ENCODE data around the gene WLS.
"Not testable (repeated sequence)": the region's sequence is repeated elsewhere in the genome, so short reads cannot be mapped to it uniquely, and the experiment has no call there.

WLS gene

DNA sequence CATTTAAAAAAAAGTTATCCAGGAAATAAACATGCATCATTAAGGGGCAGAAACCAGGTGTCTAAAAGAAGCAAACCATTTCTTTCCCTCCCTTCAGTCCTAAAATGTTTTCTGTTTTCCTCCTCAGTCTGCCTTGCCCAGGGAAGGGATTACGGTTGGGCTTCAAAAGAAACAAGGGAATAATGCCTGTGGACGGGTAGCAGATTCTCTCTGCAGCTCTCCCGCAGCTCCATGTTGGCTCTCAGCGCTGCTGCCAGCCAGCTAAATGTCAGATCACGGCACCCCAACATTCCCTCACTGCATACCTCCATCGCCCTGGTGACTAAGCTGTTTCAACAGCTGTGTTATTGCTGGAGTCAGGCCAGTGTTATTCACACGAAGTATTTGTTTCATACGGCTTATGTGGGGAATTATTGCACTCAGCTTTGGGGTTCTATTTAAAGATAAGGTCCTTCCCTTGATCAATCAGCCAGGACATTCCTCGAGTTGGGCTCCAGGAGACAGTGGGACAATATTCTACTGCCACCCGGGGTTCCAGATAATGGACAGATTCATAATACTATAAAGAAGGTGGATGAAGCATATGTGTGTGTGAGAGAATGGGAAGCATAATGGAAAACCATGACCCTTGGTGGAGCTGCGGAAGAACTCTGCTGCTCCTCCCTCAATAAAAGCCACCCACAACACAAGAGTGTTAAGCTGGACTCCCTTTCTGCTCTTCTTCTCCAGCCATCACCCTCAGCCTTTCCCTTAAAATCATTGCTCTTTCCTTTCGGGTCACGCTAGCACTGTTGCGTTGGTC lies 58.2 kb downstream of the WLS start:
- Histone ChIP-seq H3K9me3 (ENCODE audit: control insufficient read depth in 1 of 2, low read length in 2 of 2) (no peaks in the 10 kb centered on the region), H3K4me3 (ENCODE audit: low read depth in 1 of 2, low read length in 2 of 2) (peak overlapping the region; percentile 12 to 47), H3K27ac (ENCODE audit: low read length) (peak overlapping the region; percentile 88), H3K4me1 (ENCODE audit: control insufficient read depth in 1 of 2, insufficient read depth in 2 of 2, low read length in 2 of 2) (peaks cover 31 to 47% of the 10 kb centered on the region in 2 donors), H3K36me3 (ENCODE audit: control insufficient read depth in 1 of 2, insufficient read depth in 2 of 2, low read length in 2 of 2) (no peaks in the 10 kb centered on the region), H3K27me3 (ENCODE audit: low read depth, low read length) (no peaks in the 10 kb centered on the region)

DNA sequence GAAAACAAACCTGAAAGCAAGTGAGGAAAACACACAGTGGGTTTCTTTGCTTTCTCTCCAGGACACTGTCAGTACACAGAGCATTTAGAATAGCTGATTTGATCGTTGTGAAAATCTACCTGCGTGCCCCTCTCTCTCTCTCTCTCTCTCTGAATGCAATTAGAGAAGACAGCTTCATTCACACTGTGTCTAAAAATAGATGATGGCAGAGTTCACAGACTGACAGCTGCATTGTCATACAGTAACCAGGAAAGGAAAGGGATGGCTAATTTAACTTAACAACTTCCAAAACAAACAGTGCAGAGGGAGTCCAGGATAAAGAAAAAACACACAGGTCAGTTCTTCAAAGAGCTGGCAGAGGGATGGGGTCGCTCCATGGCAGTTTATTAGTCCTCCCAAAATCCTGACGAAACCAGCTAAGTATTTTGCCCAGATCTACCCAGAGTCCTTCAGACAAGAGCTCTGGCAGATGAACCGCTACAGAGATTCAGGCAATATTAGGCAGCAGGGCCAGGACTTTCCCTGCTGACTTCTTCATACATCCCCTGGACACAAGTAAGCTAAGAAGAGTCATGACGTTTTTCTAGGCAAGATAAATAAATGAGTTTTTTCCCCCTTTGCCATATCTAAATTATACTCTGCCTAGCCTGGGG lies 58.9 kb downstream of the WLS start:
- peak overlapping the region; percentile 88 for H3K27ac ChIP-seq (ENCODE audit: low read length)
- H3K27me3 ChIP-seq (ENCODE audit: low read depth, low read length), result no peaks in the 10 kb centered on the region
- H3K4me1 ChIP-seq (ENCODE audit: control insufficient read depth in 1 of 2, insufficient read depth in 2 of 2, low read length in 2 of 2), result peaks cover 31 to 49% of the 10 kb centered on the region in 2 donors
- peak overlapping the region; percentile 12 to 47 for H3K4me3 ChIP-seq (ENCODE audit: low read depth in 1 of 2, low read length in 2 of 2)
- no peaks in the 10 kb centered on the region for H3K36me3 ChIP-seq (ENCODE audit: control insufficient read depth in 1 of 2, insufficient read depth in 2 of 2, low read length in 2 of 2)
- H3K9me3 ChIP-seq (ENCODE audit: control insufficient read depth in 1 of 2, low read length in 2 of 2), result no peaks in the 10 kb centered on the region

DNA sequence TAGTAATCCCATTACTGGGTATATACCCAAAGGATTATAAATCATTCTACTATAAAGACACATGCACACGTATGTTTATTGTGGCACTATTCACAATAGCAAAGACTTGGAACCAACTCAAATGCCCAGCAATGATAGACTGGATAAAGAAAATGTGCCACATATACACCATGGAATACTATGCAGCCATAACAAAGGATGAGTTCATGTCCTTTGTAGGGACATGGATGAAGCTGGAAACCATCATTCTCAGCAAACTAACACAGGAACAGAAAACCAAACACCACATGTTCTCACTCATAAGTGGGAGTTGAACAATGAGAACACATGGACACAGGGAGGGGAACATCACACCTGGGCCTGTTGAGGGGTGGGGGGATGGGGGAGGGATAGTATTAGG lies 60.5 kb downstream of the WLS start:
- H3K36me3 ChIP-seq (ENCODE audit: control insufficient read depth in 1 of 2, insufficient read depth in 2 of 2, low read length in 2 of 2); H3K9me3 ChIP-seq (ENCODE audit: control insufficient read depth in 1 of 2, low read length in 2 of 2); H3K27ac ChIP-seq (ENCODE audit: low read length); H3K4me3 ChIP-seq (ENCODE audit: low read depth in 1 of 2, low read length in 2 of 2); H3K27me3 ChIP-seq (ENCODE audit: low read depth, low read length): not testable (repeated sequence)
- H3K4me1 ChIP-seq (ENCODE audit: control insufficient read depth in 1 of 2, insufficient read depth in 2 of 2, low read length in 2 of 2), result peaks cover 20 to 45% of the 10 kb centered on the region in 2 donors

DNA sequence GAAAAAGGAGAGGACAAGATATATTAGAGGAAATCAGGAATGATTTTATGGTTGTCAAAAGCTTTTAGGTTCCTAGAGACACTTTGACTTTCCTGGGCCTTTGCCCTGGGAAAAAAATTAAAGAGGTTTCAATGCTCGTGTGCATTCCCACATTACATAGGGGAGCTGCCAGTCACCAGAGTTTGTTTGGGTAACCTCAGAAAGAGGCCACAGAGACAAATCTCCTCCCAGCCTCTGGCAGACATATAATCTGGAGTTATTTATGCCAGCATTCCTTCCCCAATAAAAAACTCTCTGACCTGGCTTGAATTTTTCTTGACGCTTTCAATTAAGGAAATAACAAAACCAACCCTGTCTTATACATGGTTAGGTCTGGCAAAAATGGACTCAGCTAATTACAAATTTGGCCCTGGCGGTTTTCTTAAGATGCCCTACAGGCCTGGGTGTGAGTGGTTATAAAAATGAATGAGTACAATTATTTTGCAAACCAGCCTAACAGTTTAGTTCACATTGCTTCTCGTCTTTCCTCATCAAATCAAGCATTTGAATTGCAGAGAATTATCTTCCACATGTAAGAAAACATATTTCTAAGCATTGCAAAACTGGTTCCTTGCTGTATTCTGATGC lies 63.7 kb downstream of the WLS start:
- Histone ChIP-seq H3K9me3 (ENCODE audit: control insufficient read depth in 1 of 2, low read length in 2 of 2) (no peaks in the 10 kb centered on the region), H3K36me3 (ENCODE audit: control insufficient read depth in 1 of 2, insufficient read depth in 2 of 2, low read length in 2 of 2) (peaks cover 0 to 4% of the 10 kb centered on the region in 2 donors), H3K4me3 (ENCODE audit: low read depth in 1 of 2, low read length in 2 of 2) (no peak overlapping the region), H3K27ac (ENCODE audit: low read length) (no peak overlapping the region), H3K4me1 (ENCODE audit: control insufficient read depth in 1 of 2, insufficient read depth in 2 of 2, low read length in 2 of 2) (peaks cover 0 to 30% of the 10 kb centered on the region in 2 donors), H3K27me3 (ENCODE audit: low read depth, low read length) (no peaks in the 10 kb centered on the region)

DNA sequence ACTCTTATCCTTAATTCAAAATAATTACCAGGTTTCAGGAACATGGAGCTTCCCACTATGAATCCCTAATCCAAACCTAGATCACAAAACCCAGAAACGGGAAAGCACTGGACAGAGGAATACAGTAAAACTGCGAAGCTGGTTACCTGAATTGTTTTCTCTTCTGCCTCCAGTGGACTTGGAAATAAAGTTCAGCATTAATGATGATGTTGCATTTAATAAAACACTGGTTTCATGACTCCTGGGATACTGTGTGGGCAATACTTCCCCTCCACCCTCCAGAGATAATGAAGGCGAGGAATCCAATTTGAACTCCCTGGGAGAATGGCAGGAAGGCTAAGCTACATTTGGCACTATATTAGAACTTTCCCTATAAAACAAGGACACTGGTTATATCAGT lies 65.1 kb downstream of the WLS start:
- Histone ChIP-seq H3K27ac (ENCODE audit: low read length) (no peak overlapping the region), H3K27me3 (ENCODE audit: low read depth, low read length) (no peaks in the 10 kb centered on the region), H3K4me3 (ENCODE audit: low read depth in 1 of 2, low read length in 2 of 2) (no peak overlapping the region), H3K9me3 (ENCODE audit: control insufficient read depth in 1 of 2, low read length in 2 of 2) (no peaks in the 10 kb centered on the region), H3K36me3 (ENCODE audit: control insufficient read depth in 1 of 2, insufficient read depth in 2 of 2, low read length in 2 of 2) (peaks cover 4 to 8% of the 10 kb centered on the region in 2 donors), H3K4me1 (ENCODE audit: control insufficient read depth in 1 of 2, insufficient read depth in 2 of 2, low read length in 2 of 2) (peaks cover 0 to 22% of the 10 kb centered on the region in 2 donors)

DNA sequence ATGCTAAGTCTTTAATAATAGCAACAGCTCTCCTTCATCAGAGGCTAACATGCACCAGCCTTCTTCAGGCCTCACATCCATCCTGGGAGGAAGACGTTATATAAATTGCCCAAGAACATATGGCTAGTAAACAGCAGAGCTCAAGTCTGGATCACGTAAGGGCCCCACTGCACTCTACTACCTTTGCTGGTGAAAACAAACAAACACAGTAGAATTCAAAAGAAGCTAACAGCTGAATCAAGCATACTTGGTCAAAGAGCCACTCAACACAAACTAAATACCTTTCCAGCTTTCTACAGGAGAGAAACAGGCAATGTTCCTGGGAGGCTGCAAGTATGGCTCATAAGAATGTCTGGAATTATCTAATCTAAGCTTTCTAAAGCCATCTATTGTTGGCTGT lies 66.0 kb downstream of the WLS start:
- H3K27ac ChIP-seq (ENCODE audit: low read length), result no peak overlapping the region
- no peaks in the 10 kb centered on the region for H3K9me3 ChIP-seq (ENCODE audit: control insufficient read depth in 1 of 2, low read length in 2 of 2)
- no peaks in the 10 kb centered on the region for H3K27me3 ChIP-seq (ENCODE audit: low read depth, low read length)
- no peak overlapping the region for H3K4me3 ChIP-seq (ENCODE audit: low read depth in 1 of 2, low read length in 2 of 2)
- H3K4me1 ChIP-seq (ENCODE audit: control insufficient read depth in 1 of 2, insufficient read depth in 2 of 2, low read length in 2 of 2), result peaks cover 0 to 22% of the 10 kb centered on the region in 2 donors
- peaks cover 4 to 10% of the 10 kb centered on the region in 2 donors for H3K36me3 ChIP-seq (ENCODE audit: control insufficient read depth in 1 of 2, insufficient read depth in 2 of 2, low read length in 2 of 2)

DNA sequence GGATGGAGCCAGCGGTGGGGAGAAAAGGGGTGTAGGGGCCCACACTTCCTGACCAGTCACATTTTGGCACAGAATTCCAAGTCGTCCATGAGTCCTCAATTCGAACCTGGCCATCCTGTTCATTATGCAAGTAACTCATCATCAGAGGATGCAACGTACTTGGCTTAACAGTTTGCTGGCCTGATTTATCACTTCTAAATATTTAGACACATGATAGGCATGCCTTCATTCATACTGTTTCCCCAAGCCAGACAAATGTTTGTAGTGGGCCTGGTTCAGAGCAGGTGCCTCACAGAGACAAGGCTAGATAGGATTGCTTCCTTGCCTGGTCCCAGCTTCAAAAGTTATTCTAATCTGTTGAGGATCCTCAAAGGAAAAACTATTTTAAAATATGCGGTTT lies 66.7 kb downstream of the WLS start:
- Histone ChIP-seq H3K9me3 (ENCODE audit: control insufficient read depth in 1 of 2, low read length in 2 of 2) (no peaks in the 10 kb centered on the region), H3K4me3 (ENCODE audit: low read depth in 1 of 2, low read length in 2 of 2) (no peak overlapping the region), H3K36me3 (ENCODE audit: control insufficient read depth in 1 of 2, insufficient read depth in 2 of 2, low read length in 2 of 2) (peaks cover 4 to 10% of the 10 kb centered on the region in 2 donors), H3K27me3 (ENCODE audit: low read depth, low read length) (no peaks in the 10 kb centered on the region), H3K4me1 (ENCODE audit: control insufficient read depth in 1 of 2, insufficient read depth in 2 of 2, low read length in 2 of 2) (peaks cover 0 to 22% of the 10 kb centered on the region in 2 donors), H3K27ac (ENCODE audit: low read length) (no peak overlapping the region)

DNA sequence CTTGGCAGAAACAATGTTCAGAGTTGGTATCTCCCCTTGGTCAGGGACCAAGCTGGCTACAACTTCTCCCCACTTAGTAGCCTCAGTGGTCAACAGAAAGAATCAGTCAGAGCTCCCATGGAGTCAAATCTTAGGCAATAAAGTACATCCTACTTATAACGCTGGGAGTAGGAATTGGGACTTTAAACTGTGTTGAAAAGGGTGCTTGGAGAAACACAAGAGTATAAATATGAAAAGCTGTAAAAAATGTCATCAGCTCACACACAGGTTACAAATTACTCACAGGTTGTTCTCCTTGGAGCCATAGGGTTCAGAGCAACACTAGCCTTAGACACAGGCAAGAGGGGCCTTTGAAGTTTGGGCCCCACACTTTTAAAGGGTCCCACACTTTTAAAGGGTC lies 67.4 kb downstream of the WLS start:
- H3K4me3 ChIP-seq (ENCODE audit: low read depth in 1 of 2, low read length in 2 of 2), result no peak overlapping the region
- no peaks in the 10 kb centered on the region for H3K27me3 ChIP-seq (ENCODE audit: low read depth, low read length)
- H3K36me3 ChIP-seq (ENCODE audit: control insufficient read depth in 1 of 2, insufficient read depth in 2 of 2, low read length in 2 of 2), result peaks cover 4 to 10% of the 10 kb centered on the region in 2 donors
- peaks cover 0 to 22% of the 10 kb centered on the region in 2 donors for H3K4me1 ChIP-seq (ENCODE audit: control insufficient read depth in 1 of 2, insufficient read depth in 2 of 2, low read length in 2 of 2)
- no peaks in the 10 kb centered on the region for H3K9me3 ChIP-seq (ENCODE audit: control insufficient read depth in 1 of 2, low read length in 2 of 2)
- H3K27ac ChIP-seq (ENCODE audit: low read length), result no peak overlapping the region

DNA sequence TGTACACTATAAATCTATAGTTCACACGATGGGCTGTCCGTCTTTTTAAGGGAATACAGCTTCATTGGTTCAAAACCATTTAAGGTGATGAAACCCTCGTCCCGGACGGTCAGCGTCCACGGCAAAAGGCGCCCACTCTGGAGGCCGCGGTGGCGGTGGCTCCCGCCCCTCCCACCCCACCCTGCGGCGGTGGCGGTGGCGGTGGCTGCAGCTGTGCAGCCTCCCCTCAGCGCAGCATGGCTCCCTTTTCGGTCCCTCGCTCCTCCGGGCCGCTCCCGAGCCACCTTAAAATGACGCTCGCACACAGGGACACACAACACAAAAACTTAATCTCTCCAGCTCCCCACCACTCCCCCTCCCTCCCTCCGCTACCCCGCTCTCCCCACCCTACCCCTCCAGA lies 69.1 kb downstream of the WLS start:
- Histone ChIP-seq H3K27ac (ENCODE audit: low read length) (no peak overlapping the region), H3K9me3 (ENCODE audit: control insufficient read depth in 1 of 2, low read length in 2 of 2) (no peaks in the 10 kb centered on the region), H3K36me3 (ENCODE audit: control insufficient read depth in 1 of 2, insufficient read depth in 2 of 2, low read length in 2 of 2) (peaks cover 9 to 15% of the 10 kb centered on the region in 2 donors), H3K4me1 (ENCODE audit: control insufficient read depth in 1 of 2, insufficient read depth in 2 of 2, low read length in 2 of 2) (peaks cover 0 to 17% of the 10 kb centered on the region in 2 donors), H3K4me3 (ENCODE audit: low read depth in 1 of 2, low read length in 2 of 2) (no peak overlapping the region), H3K27me3 (ENCODE audit: low read depth, low read length) (no peaks in the 10 kb centered on the region)

DNA sequence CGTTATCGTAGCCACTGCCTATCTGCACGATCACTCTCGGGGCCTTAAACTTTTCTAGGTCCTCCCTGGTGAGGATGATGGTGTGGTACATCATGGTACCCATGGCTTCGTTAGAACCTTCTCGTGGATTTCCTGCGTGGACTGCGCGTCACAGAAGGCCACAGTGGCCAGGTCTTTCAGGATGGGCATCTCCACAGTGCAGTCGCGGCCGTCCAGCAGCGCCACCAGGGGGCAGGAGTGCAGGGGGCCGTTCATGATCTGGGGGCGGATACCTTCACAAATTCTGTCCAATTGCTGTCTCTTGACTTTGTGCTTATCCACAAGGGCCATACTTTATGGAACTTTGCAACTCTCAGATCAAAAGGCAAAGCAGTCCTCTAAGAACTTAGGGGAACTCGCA lies 69.6 kb downstream of the WLS start:
- H3K9me3 ChIP-seq (ENCODE audit: control insufficient read depth in 1 of 2, low read length in 2 of 2), result no peaks in the 10 kb centered on the region
- H3K4me3 ChIP-seq (ENCODE audit: low read depth in 1 of 2, low read length in 2 of 2), result no peak overlapping the region
- peaks cover 0 to 15% of the 10 kb centered on the region in 2 donors for H3K4me1 ChIP-seq (ENCODE audit: control insufficient read depth in 1 of 2, insufficient read depth in 2 of 2, low read length in 2 of 2)
- H3K27me3 ChIP-seq (ENCODE audit: low read depth, low read length), result no peaks in the 10 kb centered on the region
- no peak overlapping the region for H3K27ac ChIP-seq (ENCODE audit: low read length)
- peaks cover 11 to 18% of the 10 kb centered on the region in 2 donors for H3K36me3 ChIP-seq (ENCODE audit: control insufficient read depth in 1 of 2, insufficient read depth in 2 of 2, low read length in 2 of 2)

DNA sequence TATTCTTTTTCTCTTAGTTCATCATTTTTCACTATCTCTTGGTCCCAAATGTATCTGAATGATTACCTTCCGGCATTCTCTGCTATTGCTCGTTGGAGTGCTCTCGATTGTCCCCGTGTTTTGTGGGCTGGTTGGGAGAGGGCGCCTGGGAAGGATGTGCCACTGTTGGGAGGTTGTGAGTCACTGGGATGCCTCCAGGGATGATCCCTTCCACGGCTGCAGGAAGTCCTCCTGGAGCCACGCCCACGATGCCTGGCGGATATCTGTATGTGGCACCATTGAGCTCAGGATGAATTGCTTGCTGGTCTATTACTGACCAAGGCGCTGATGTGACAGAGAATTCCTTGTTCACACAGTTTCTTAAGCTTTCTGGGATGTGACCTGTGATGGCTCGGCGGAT lies 70.7 kb downstream of the WLS start:
- H3K9me3 ChIP-seq (ENCODE audit: control insufficient read depth in 1 of 2, low read length in 2 of 2); H3K27me3 ChIP-seq (ENCODE audit: low read depth, low read length); H3K27ac ChIP-seq (ENCODE audit: low read length); H3K4me3 ChIP-seq (ENCODE audit: low read depth in 1 of 2, low read length in 2 of 2): not testable (repeated sequence)
- H3K36me3 ChIP-seq (ENCODE audit: control insufficient read depth in 1 of 2, insufficient read depth in 2 of 2, low read length in 2 of 2), result peaks cover 15 to 18% of the 10 kb centered on the region in 2 donors
- H3K4me1 ChIP-seq (ENCODE audit: control insufficient read depth in 1 of 2, insufficient read depth in 2 of 2, low read length in 2 of 2), result peaks cover 0 to 13% of the 10 kb centered on the region in 2 donors

Measured in muscle layer of duodenum (tissue), 2 donors.